Mesenchymal stem cell (in vitro differentiated cells and primary cell): Measurements from ENCODE around the gene THOC6.

Experiments used
- DNase-seq: peaks from one replicate; pipeline ENCODE4 v3.0.0-alpha.2; 2013
- H2AFZ ChIP-seq: one replicate; pipeline ENCODE4 v1.6.1; 2013; ENCODE audit warnings: low read depth, mild to moderate bottlenecking, control low read depth, inconsistent platforms, low read length, moderate library complexity
- H2AK5ac ChIP-seq: 2 replicates; pipeline ENCODE4 v1.6.1; 2013; ENCODE audit warnings: low read length, moderate library complexity, mild to moderate bottlenecking, inconsistent platforms; ENCODE audit not compliant: severe bottlenecking
- H2BK120ac ChIP-seq: one replicate; pipeline ENCODE4 v1.6.1; 2013; ENCODE audit warnings: low read depth, mild to moderate bottlenecking, inconsistent platforms, low read length, moderate library complexity
- H2BK12ac ChIP-seq, 2 experiments: one replicate each; pipeline ENCODE4 v1.6.1; 2013; ENCODE audit warnings: inconsistent platforms in 2 of 2, low read length in 2 of 2, mild to moderate bottlenecking in 2 of 2, moderate library complexity in 2 of 2, control low read depth in 1 of 2
- H2BK15ac ChIP-seq: one replicate; pipeline ENCODE4 v1.6.1; 2013; ENCODE audit warnings: mild to moderate bottlenecking, low read depth, inconsistent platforms; ENCODE audit not compliant: poor library complexity, severe bottlenecking
- H2BK5ac ChIP-seq: 2 replicates; pipeline ENCODE4 v1.6.1; 2013; ENCODE audit warnings: low read depth, mild to moderate bottlenecking, low read length, control low read depth, inconsistent platforms; ENCODE audit not compliant: poor library complexity, severe bottlenecking
- H3K14ac ChIP-seq, 2 experiments: one replicate each; pipeline ENCODE4 v1.6.1; 2013; ENCODE audit warnings: inconsistent platforms in 2 of 2, low read length in 2 of 2, control low read depth in 1 of 2, mild to moderate bottlenecking in 1 of 2, moderate library complexity in 1 of 2
- H3K18ac ChIP-seq, 2 experiments: one replicate each; pipeline ENCODE4 v1.6.1; 2013; ENCODE audit warnings: inconsistent platforms in 2 of 2, low read length in 2 of 2, control low read depth in 1 of 2, low read depth in 1 of 2, mild to moderate bottlenecking in 1 of 2
- H3K23ac ChIP-seq, 2 experiments: one replicate each; pipeline ENCODE4 v1.6.1; 2013; ENCODE audit warnings: inconsistent platforms in 2 of 2, low read length in 2 of 2, mild to moderate bottlenecking in 2 of 2, moderate library complexity in 2 of 2, control low read depth in 1 of 2
- H3K27ac ChIP-seq: 2 replicates; pipeline ENCODE4 v1.5.1; 2013; ENCODE audit warnings: mild to moderate bottlenecking, moderate library complexity, low read length, control low read depth, inconsistent platforms; ENCODE audit not compliant: poor library complexity, severe bottlenecking
- H3K27me3 ChIP-seq, 2 experiments: 2 replicates each; pipeline versions ENCODE4 v1.6.1 to v1.7.0; 2013; ENCODE audit warnings: low read length in 2 of 2, mild to moderate bottlenecking in 2 of 2, moderate library complexity in 2 of 2, control low read depth in 1 of 2, inconsistent platforms in 1 of 2; ENCODE audit not compliant: control insufficient read depth in 1 of 2, insufficient read depth in 1 of 2
- H3K36me3 ChIP-seq, 2 experiments: 2 replicates each; pipeline versions ENCODE4 v1.6.1 to v1.7.0; 2013; ENCODE audit warnings: low read length in 2 of 2, control low read depth in 1 of 2, inconsistent platforms in 1 of 2, low read depth in 1 of 2, mild to moderate bottlenecking in 1 of 2; ENCODE audit not compliant: insufficient read depth in 2 of 2, control insufficient read depth in 1 of 2
- H3K4ac ChIP-seq, 2 experiments: one replicate each; pipeline ENCODE4 v1.6.1; 2013; ENCODE audit warnings: inconsistent platforms in 2 of 2, low read length in 2 of 2, mild to moderate bottlenecking in 2 of 2, moderate library complexity in 2 of 2, control low read depth in 1 of 2, low read depth in 1 of 2
- H3K4me1 ChIP-seq: 2 replicates; pipeline ENCODE4 v1.6.1; 2013; ENCODE audit warnings: low read depth, low read length, control low read depth; ENCODE audit not compliant: control insufficient read depth, insufficient read depth
- H3K4me2 ChIP-seq: 2 replicates; pipeline ENCODE4 v1.6.1; 2013; ENCODE audit warnings: low read length, mild to moderate bottlenecking, inconsistent platforms; ENCODE audit not compliant: poor library complexity, severe bottlenecking
- H3K4me3 ChIP-seq, 2 experiments: 2 replicates each; pipeline versions ENCODE4 v1.5.1 to v1.7.0; 2013; ENCODE audit warnings: low read length in 2 of 2, mild to moderate bottlenecking in 2 of 2, control low read depth in 1 of 2, low read depth in 1 of 2; ENCODE audit not compliant: insufficient read depth in 1 of 2
- H3K79me1 ChIP-seq: replicated peaks from 2 replicates; pipeline ENCODE4 v1.6.1; 2013; ENCODE audit warnings: mild to moderate bottlenecking, control low read depth, low read length, inconsistent platforms; ENCODE audit not compliant: poor library complexity, severe bottlenecking
- H3K9ac ChIP-seq: 2 replicates; pipeline ENCODE4 v1.7.0; 2013; ENCODE audit warnings: mild to moderate bottlenecking, low read length, moderate library complexity
- H3K9me3 ChIP-seq: 2 replicates; pipeline ENCODE4 v1.7.0; 2013; ENCODE audit warnings: mild to moderate bottlenecking, low read length; ENCODE audit not compliant: control insufficient read depth
- H4K8ac ChIP-seq: one replicate; pipeline ENCODE4 v1.6.1; 2013; ENCODE audit warnings: inconsistent platforms, mild to moderate bottlenecking, low read length, moderate library complexity
- H4K91ac ChIP-seq: one replicate; pipeline ENCODE4 v1.6.1; 2013; ENCODE audit warnings: mild to moderate bottlenecking, low read length, inconsistent platforms
- WGBS: methylation state at CpG from one replicate; pipeline ENCODE4 v1.1.7; 2013; ENCODE audit warnings: mixed read lengths; 5-methylcytosine and 5-hydroxymethylcytosine counted together

Gene THOC6

DNA sequence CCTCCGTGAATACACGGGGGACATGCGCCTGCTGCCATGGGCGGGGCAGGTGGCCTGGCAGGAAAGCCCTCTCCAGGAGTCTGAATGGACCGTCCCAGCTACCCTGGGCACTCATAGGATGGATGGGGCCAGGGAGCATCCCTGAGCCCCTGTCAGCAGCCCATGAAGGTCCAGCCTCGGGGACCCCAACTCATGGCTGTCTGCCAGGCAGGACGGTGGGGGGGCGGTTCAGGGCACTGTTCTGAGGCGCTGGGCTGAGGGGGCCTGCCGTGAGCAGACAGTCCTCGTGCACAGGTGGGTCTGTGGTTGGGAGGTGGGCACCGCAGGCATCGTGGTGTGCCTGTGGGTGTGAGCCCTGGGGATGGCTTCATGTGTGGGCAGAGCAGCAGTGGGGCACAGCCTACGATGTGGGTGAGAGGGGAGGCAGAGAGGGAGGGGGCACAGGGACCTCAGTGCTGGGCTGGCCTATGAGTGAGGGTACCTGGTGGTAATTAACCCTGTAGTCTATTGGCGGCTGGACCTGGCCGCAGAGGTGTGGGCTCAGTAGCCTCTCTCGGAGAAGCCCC is 37.1 kb upstream of the THOC6 start:
- no peak for DNase-seq
- WGBS = 87% methylated on average over 17 of the region's 17 CpGs
- H2BK15ac ChIP-seq = no peak overlapping the region
- no peak overlapping the region for H3K27ac ChIP-seq
- H3K9me3 ChIP-seq = no peaks in the 10 kb centered on the region
- H2AK5ac ChIP-seq = no peak overlapping the region
- H2BK12ac ChIP-seq = no peak overlapping the region
- H4K91ac ChIP-seq = no peak overlapping the region
- no peak overlapping the region for H2AFZ ChIP-seq
- H3K4me1 ChIP-seq = peaks cover 14% of the 10 kb centered on the region
- H3K27me3 ChIP-seq = peaks cover 34 to 54% of the 10 kb centered on the region in 2 experiments
- no peaks in the 10 kb centered on the region for H3K36me3 ChIP-seq
- no peak overlapping the region for H3K14ac ChIP-seq
- no peak overlapping the region for H3K4me2 ChIP-seq
- H2BK120ac ChIP-seq = no peak overlapping the region
- no peak overlapping the region for H3K9ac ChIP-seq
- no peak overlapping the region for H3K18ac ChIP-seq
- no peak overlapping the region for H4K8ac ChIP-seq
- H3K23ac ChIP-seq = no peak overlapping the region
- no peak overlapping the region for H2BK5ac ChIP-seq
- no peaks in the 10 kb centered on the region for H3K79me1 ChIP-seq
- H3K4ac ChIP-seq = no peak overlapping the region
- H3K4me3 ChIP-seq = no peak overlapping the region

DNA sequence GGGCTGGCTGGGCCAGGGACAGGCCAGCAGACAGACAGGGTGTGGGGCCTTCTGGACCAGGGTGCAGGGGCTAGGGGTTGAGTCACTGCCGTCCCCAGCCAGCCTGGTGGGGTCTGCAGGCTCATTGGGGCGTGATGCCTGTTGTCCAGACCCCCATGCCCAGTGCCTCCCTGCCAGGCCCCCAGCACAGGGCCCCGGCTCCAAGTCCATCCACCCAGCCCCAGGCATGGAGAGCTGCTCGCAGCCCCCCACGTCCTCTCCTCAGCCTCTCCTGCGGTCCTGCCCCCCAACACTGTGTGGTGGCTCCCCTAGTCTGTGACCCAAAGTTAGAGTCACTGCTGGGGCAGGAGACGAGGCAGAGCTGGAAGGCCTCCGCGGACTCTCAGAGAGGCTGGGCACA is 36.5 kb upstream of the THOC6 start:
- Histone ChIP-seq H2BK12ac (no peak overlapping the region), H3K4me1 (peaks cover 11% of the 10 kb centered on the region), H3K14ac (no peak overlapping the region), H3K79me1 (no peaks in the 10 kb centered on the region), H3K18ac (no peak overlapping the region), H3K9ac (no peak overlapping the region), H3K36me3 (no peaks in the 10 kb centered on the region), H3K27me3 (peaks cover 34 to 60% of the 10 kb centered on the region in 2 experiments), H2BK120ac (no peak overlapping the region), H2AFZ (no peak overlapping the region), H4K8ac (no peak overlapping the region), H2BK15ac (no peak overlapping the region), H3K23ac (no peak overlapping the region), H3K27ac (no peak overlapping the region), H3K9me3 (no peaks in the 10 kb centered on the region), H3K4ac (no peak overlapping the region), H2BK5ac (no peak overlapping the region), H4K91ac (no peak overlapping the region), H3K4me2 (no peak overlapping the region), H2AK5ac (no peak overlapping the region), H3K4me3 (no peak overlapping the region)
- WGBS = 88% methylated on average over 8 of the region's 9 CpGs
- DNase-seq = no peak

DNA sequence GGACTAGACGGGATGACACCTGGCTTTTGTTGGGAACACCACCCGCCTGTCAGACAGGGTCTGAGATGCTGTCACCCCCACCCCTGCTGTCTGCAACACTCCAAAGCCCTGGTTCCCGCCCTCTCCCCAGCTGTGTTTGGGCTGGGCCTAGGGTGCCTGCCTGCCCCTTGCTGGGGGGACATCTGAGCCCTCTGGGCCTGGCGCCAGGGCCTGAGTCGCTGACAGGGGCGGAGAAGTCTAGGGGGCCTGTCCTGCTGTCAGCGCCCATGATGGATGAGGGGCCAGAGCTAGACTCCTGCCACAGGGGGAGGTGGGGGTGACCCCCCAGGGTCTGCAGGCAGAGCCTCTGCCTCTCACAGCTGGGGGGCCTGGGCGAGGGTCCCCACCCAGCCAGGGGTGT is 36.0 kb upstream of the THOC6 start:
- no peak overlapping the region for H3K18ac ChIP-seq
- 58% methylated on average over 8 of the region's 8 CpGs for WGBS
- no peak overlapping the region for H3K27ac ChIP-seq

DNA sequence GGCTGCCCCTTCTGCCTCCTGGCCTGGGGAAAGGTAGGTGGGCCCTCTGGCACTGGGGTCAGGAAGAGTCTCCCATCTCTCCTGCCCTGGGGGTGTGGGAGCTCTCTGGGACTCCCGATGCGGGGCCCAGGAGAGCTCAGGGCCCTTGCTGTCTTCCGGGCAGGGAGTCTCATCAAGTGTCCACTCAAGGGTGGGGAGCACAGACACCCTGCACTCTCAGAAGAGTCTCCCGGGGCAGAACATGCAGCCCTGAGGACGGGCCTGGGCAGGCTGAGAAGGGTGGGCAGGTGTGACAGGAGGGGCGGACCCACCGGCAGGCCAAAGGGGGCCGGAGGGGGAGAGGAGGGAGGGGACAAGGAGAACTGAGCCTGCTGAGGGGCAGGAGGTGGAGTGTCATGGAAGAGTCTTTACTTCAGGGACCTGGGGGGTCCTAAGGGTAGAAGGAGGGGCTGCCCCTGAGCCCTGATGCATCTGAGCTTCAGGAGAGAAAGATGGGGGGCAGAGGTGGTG is 35.2 kb upstream of the THOC6 start:
- Histone ChIP-seq H2AFZ (no peak overlapping the region), H3K9me3 (no peaks in the 10 kb centered on the region), H3K4ac (no peak overlapping the region), H3K27me3 (peaks cover 34 to 67% of the 10 kb centered on the region in 2 experiments), H2BK120ac (no peak overlapping the region), H3K23ac (no peak overlapping the region), H3K9ac (no peak overlapping the region), H3K18ac (no peak overlapping the region), H3K27ac (no peak overlapping the region), H4K8ac (no peak overlapping the region), H3K4me3 (no peak overlapping the region), H3K36me3 (no peaks in the 10 kb centered on the region), H2BK15ac (peak overlapping the region; percentile 12), H3K79me1 (no peaks in the 10 kb centered on the region), H3K4me1 (peaks cover 10% of the 10 kb centered on the region), H3K14ac (no peak overlapping the region), H3K4me2 (no peak overlapping the region), H2BK12ac (no peak overlapping the region), H2BK5ac (no peak overlapping the region), H4K91ac (no peak overlapping the region), H2AK5ac (no peak overlapping the region)
- no peak for DNase-seq
- 50% methylated on average over 8 of the region's 8 CpGs for WGBS

More for the DNA sequence above, 36.0 kb upstream of the THOC6 start:
- H2AK5ac ChIP-seq = no peak overlapping the region
- H3K14ac ChIP-seq = no peak overlapping the region
- no peak for DNase-seq
- H3K4me3 ChIP-seq = no peak overlapping the region
- peaks cover 11% of the 10 kb centered on the region for H3K4me1 ChIP-seq
- no peak overlapping the region for H2BK120ac ChIP-seq
- H3K36me3 ChIP-seq = no peaks in the 10 kb centered on the region
- no peaks in the 10 kb centered on the region for H3K79me1 ChIP-seq
- H3K9me3 ChIP-seq = no peaks in the 10 kb centered on the region
- no peak overlapping the region for H2BK12ac ChIP-seq
- no peak overlapping the region for H3K4ac ChIP-seq
- no peak overlapping the region for H2BK5ac ChIP-seq
- no peak overlapping the region for H4K91ac ChIP-seq
- no peak overlapping the region for H2BK15ac ChIP-seq
- no peak overlapping the region for H4K8ac ChIP-seq
- H3K9ac ChIP-seq = no peak overlapping the region
- H3K23ac ChIP-seq = no peak overlapping the region
- H3K4me2 ChIP-seq = no peak overlapping the region
- peaks cover 34 to 65% of the 10 kb centered on the region in 2 experiments for H3K27me3 ChIP-seq
- no peak overlapping the region for H2AFZ ChIP-seq
